ENCODE data around the gene MIEF1. TPM values are rescaled to one million over a fixed set of nuclear protein-coding genes. Genes with fewer than 3 reads are reported as not detected.

Gene MIEF1
- total RNA-seq (100 to 1,000 TPM in 1 of 2 donors, 10 to 100 TPM in 1; 60.6 to 120 TPM), polyA plus RNA-seq (ENCODE audit: insufficient read depth, low read depth, low replicate concordance) (78.2 TPM)
- long read RNA-seq, donor 1, full-length matches to known transcripts = 9 of 9 reads
- long read RNA-seq, donor 1, partial matches to known transcripts = 0 of 9 reads
- long read RNA-seq, donor 1, other reads (novel, unspliced or antisense) = 0 of 9 reads
- long read RNA-seq, donor 2, full-length matches to known transcripts = 4 of 4 reads
- long read RNA-seq, donor 2, partial matches to known transcripts = 0 of 4 reads
- long read RNA-seq, donor 2, other reads (novel, unspliced or antisense) = 0 of 4 reads

- peak within 1 kb of the TSS; percentile 86 to 87 for H3K27ac ChIP-seq
- no peak for TF ChIP-seq CTCF (IDR thresholded peaks at IDR 0.05)
- no peak for TF ChIP-seq POLR2A (IDR thresholded peaks at IDR 0.05)
- no peaks in the 10 kb centered on the region for H3K27me3 ChIP-seq
- H3K4me1 ChIP-seq = peaks cover 28% of the 10 kb centered on the region
- intact Hi-C loops (cut with DNase I; ENCODE audit: low total_unique reads) = no loop called here
- no peaks in the 10 kb centered on the region for H3K36me3 ChIP-seq (ENCODE audit: low read depth, missing control alignments)
- peak within 1 kb of the TSS; percentile 85 to 95 for H3K4me3 ChIP-seq
- DNase-seq = peak; percentile 99
- WGBS, 2 donors = 0 to 1% methylated on average over 6 to 53 of the region's 58 CpGs
- no peaks in the 10 kb centered on the region for H3K9me3 ChIP-seq
Observed at GRCh38 chr22:39502109-39502788, at the start of gene MIEF1. TSS of gene MIEF1 (plus strand) at chr22:39502290. CDS start at chr22:39511295, 9,005 bp downstream.

GRCh38 chr22:39452740-39453040, 49.4 kb upstream of the MIEF1 start:
- no peak overlapping the region for H3K4me3 ChIP-seq
- TF ChIP-seq CTCF (IDR thresholded peaks at IDR 0.05) (no peak), POLR2A (IDR thresholded peaks at IDR 0.05) (no peak)
- H3K27ac ChIP-seq = no peak overlapping the region
- H3K27me3 ChIP-seq = no peaks in the 10 kb centered on the region
- no peak for DNase-seq
- peaks cover 17% of the 10 kb centered on the region for H3K4me1 ChIP-seq
- H3K36me3 ChIP-seq (ENCODE audit: low read depth, missing control alignments) = no peaks in the 10 kb centered on the region
- no peaks in the 10 kb centered on the region for H3K9me3 ChIP-seq
- intact Hi-C loops (cut with DNase I; ENCODE audit: low total_unique reads) = no loop called here
- WGBS, 2 donors = 63% methylated on average over 5 to 6 of the region's 6 CpGs

GRCh38 chr22:39453765-39454378, 48.2 kb upstream of the MIEF1 start:
- H3K36me3 ChIP-seq (ENCODE audit: low read depth, missing control alignments) = no peaks in the 10 kb centered on the region
- intact Hi-C loops (cut with DNase I; ENCODE audit: low total_unique reads) = no loop called here
- no peaks in the 10 kb centered on the region for H3K9me3 ChIP-seq
- no peak for DNase-seq
- no peaks in the 10 kb centered on the region for H3K27me3 ChIP-seq
- H3K4me3 ChIP-seq = no peak overlapping the region
- peak overlapping the region in 1 of 2 donors; percentile 59 for H3K27ac ChIP-seq
- peaks cover 24% of the 10 kb centered on the region for H3K4me1 ChIP-seq
- TF ChIP-seq POLR2A (IDR thresholded peaks at IDR 0.05) (no peak), CTCF (IDR thresholded peaks at IDR 0.05) (no peak)
- 49 to 69% methylated on average over 9 of the region's 9 CpGs for WGBS, 2 donors

- no peak for TF ChIP-seq CTCF (IDR thresholded peaks at IDR 0.05)
- TF ChIP-seq POLR2A (IDR thresholded peaks at IDR 0.05) = no peak
- Histone ChIP-seq H3K9me3 (no peaks in the 10 kb centered on the region), H3K27ac (peak overlapping the region in 1 of 2 donors; percentile 59), H3K27me3 (no peaks in the 10 kb centered on the region), H3K4me1 (peaks cover 24% of the 10 kb centered on the region), H3K36me3 (ENCODE audit: low read depth, missing control alignments) (no peaks in the 10 kb centered on the region), H3K4me3 (no peak overlapping the region)
- intact Hi-C loops (cut with DNase I; ENCODE audit: low total_unique reads) = no loop called here
- peak; percentile 58 for DNase-seq
- WGBS, 2 donors = 42 to 59% methylated on average over 7 of the region's 7 CpGs
Observed at GRCh38 chr22:39454385-39454871, 47.7 kb upstream of the MIEF1 start.
